Measurements from ENCODE around the gene CHN2.

- no peak for TF ChIP-seq TARDBP (IDR thresholded peaks at IDR 0.05)
- TF ChIP-seq SUZ12 (IDR thresholded peaks at IDR 0.05) = no peak
- TF ChIP-seq FOXM1 (IDR thresholded peaks at IDR 0.05; ENCODE audit: borderline replicate concordance) = no peak
- TF ChIP-seq CTBP1 (IDR thresholded peaks at IDR 0.05; ENCODE audit: borderline replicate concordance) = no peak
- TF ChIP-seq ZNF384 (IDR thresholded peaks at IDR 0.05) = no peak
- TF ChIP-seq PKNOX1 (IDR thresholded peaks at IDR 0.05) = no peak
Observed at GRCh38 chr7:29385214-29385814, 190.7 kb downstream of the CHN2 start.
